Esophagus muscularis mucosa (tissue), 3 donors: ENCODE results near the gene CUX1.

ENCODE experiments used
- EP300 ChIP-seq: sonication (generic); formaldehyde crosslinking; IDR thresholded peaks from one replicate; pipeline ENCODE4 v1.6.1; 2017; ENCODE audit warnings: antibody characterized with exemption
- TF ChIP-seq, protein P1 (sequence below), 3 experiments: fragments of 200-600 bp in 2 of 3; fragments of 450-650 bp in 1 of 3; sonication (generic) in 2 of 3; IDR thresholded peaks; one replicate each; pipeline ENCODE4 v1.5.1; 2017 to 2019; ENCODE audit warnings: antibody characterized with exemption in 3 of 3, mild to moderate bottlenecking in 2 of 3, moderate library complexity in 1 of 3

DNA sequence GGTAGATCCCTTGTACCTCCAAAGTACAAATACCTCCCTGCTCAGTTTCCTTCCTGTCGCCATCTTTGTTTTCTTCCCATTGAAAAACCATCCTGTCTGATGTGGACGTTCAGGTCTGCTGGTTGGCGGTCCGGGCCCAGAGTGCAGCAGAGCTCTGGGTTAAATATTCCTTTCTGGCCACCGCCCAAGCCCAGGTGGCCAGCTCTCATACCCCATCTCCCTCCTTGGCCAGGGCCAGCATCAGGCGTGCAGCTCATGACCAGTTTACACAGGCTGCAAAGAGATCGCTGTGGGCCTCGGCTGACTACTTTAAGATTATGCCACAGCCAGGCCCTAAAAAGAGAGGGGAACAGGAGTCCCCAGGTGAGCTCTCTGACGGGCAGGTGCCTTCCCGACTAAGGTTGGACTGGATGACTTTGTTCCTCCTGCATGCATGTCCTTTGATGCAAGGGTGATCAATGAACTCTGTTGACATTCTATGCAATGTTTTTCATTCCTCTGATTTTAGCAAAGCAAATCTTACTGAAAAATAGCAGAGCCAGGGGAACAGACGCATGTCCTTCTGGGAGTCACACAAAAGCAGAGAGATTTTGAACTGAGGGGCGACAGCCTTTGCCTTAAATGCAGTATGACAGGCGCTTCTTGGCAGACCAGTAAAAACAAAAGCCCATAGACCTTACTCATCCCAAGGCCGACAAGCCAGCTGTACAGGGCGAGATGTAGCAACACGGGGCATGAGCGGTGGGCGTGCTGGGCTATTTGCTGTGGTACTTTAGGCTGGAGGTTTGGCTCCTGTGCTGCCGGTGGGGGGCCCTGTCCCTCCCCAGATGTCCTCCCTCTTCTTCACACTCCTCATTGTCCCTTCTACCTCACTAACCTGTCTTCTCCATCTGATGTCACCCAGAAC is 435.9 kb downstream of the CUX1 start:
- TF ChIP-seq, protein P1, sequence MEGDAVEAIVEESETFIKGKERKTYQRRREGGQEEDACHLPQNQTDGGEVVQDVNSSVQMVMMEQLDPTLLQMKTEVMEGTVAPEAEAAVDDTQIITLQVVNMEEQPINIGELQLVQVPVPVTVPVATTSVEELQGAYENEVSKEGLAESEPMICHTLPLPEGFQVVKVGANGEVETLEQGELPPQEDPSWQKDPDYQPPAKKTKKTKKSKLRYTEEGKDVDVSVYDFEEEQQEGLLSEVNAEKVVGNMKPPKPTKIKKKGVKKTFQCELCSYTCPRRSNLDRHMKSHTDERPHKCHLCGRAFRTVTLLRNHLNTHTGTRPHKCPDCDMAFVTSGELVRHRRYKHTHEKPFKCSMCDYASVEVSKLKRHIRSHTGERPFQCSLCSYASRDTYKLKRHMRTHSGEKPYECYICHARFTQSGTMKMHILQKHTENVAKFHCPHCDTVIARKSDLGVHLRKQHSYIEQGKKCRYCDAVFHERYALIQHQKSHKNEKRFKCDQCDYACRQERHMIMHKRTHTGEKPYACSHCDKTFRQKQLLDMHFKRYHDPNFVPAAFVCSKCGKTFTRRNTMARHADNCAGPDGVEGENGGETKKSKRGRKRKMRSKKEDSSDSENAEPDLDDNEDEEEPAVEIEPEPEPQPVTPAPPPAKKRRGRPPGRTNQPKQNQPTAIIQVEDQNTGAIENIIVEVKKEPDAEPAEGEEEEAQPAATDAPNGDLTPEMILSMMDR (IDR thresholded peaks at IDR 0.05): no peak
- TF ChIP-seq EP300: no peak
